Measurements from ENCODE around the gene CDC20B. TPM values are rescaled to one million over a fixed set of nuclear protein-coding genes. Genes with fewer than 3 reads are reported as not detected.
A peak's percentile ranks its signal among the peaks of the same experiment; 100 is the strongest.
"Not testable (repeated sequence)": the region's sequence is repeated elsewhere in the genome, so short reads cannot be mapped to it uniquely, and the experiment has no call there.

CDC20B gene
- total RNA-seq, 1 experiment from 2014 or later, result not detected

GRCh38 chr5:55160493-55161209, 12.3 kb downstream of the CDC20B start:
- peak; percentile 92 for DNase-seq (ENCODE audit: low read depth)

- DNase-seq (ENCODE audit: low read depth), result peak; percentile 85
Measured at GRCh38 chr5:55159763-55160492, 13.0 kb downstream of the CDC20B start, which contains the start of gene GPX8. Gene GPX8, plus strand, starts transcription at chr5:55160171. Its CDS starts 22 bp downstream, at chr5:55160193.

GRCh38 chr5:55154873-55155272, 18.1 kb downstream of the CDC20B start:
- peak; percentile 11 for DNase-seq (ENCODE audit: low read depth)

- peak; percentile 32 for DNase-seq (ENCODE audit: low read depth)
Measured at GRCh38 chr5:55151923-55152842, 20.8 kb downstream of the CDC20B start.

- DNase-seq (ENCODE audit: low read depth), result no peak
Measured at GRCh38 chr5:55149308-55149795, 23.6 kb downstream of the CDC20B start.

- DNase-seq (ENCODE audit: low read depth), result peak; percentile 84
Measured at GRCh38 chr5:55146543-55147151, 26.3 kb downstream of the CDC20B start.

- DNase-seq (ENCODE audit: low read depth), result no peak
Measured at GRCh38 chr5:55146080-55146479, 26.9 kb downstream of the CDC20B start.

GRCh38 chr5:55143624-55144023, 29.4 kb downstream of the CDC20B start:
- no peak for DNase-seq (ENCODE audit: low read depth)

GRCh38 chr5:55141945-55142690, 30.9 kb downstream of the CDC20B start:
- no peak for DNase-seq (ENCODE audit: low read depth)

GRCh38 chr5:55140908-55141665, 31.9 kb downstream of the CDC20B start:
- DNase-seq (ENCODE audit: low read depth), result no peak

- DNase-seq (ENCODE audit: low read depth), result no peak
Measured at GRCh38 chr5:55136521-55136920, 36.5 kb downstream of the CDC20B start.

GRCh38 chr5:55134053-55134722, 38.8 kb downstream of the CDC20B start:
- DNase-seq (ENCODE audit: low read depth), result no peak

GRCh38 chr5:55123365-55123764, 49.6 kb downstream of the CDC20B start:
- DNase-seq (ENCODE audit: low read depth), result no peak

- DNase-seq (ENCODE audit: low read depth), result no peak
Measured at GRCh38 chr5:55114061-55114460, 58.9 kb downstream of the CDC20B start.

GRCh38 chr5:55113327-55113726, 59.6 kb downstream of the CDC20B start:
- no peak for DNase-seq (ENCODE audit: low read depth)

GRCh38 chr5:55110217-55110616, 62.8 kb downstream of the CDC20B start:
- DNase-seq (ENCODE audit: low read depth), result no peak

- DNase-seq (ENCODE audit: low read depth), result no peak
Measured at GRCh38 chr5:55108661-55109060, 64.3 kb downstream of the CDC20B start.

GRCh38 chr5:55105976-55106375, 67.0 kb downstream of the CDC20B start:
- DNase-seq (ENCODE audit: low read depth), result not testable (repeated sequence)

- DNase-seq (ENCODE audit: low read depth), result no peak
Measured at GRCh38 chr5:55104946-55105701, 67.9 kb downstream of the CDC20B start.
